Right lobe of liver (tissue), 6 donors: ENCODE measurements around the gene PCDHA5. TPM values are rescaled to one million over a fixed set of nuclear protein-coding genes. Genes with fewer than 3 reads are reported as not detected.

Source experiments
- ATAC-seq, 4 donors: fragments of 200-7000 bp; cut with Tn5 transposase; one replicate each; pipeline ENCODE4 v1.9.1; 2020; ENCODE audit warnings: mild to moderate bottlenecking in 4 of 4, moderate library complexity in 4 of 4
- DNase-seq, 3 donors: peaks; one replicate each; pipeline ENCODE4 v3.0.0-alpha.2; 2020
- H3K27ac ChIP-seq, 3 donors: fragments of 200-600 bp; one replicate each; pipeline ENCODE4 v1.8.0; 2022
- H3K27me3 ChIP-seq, 2 donors: fragments of 200-600 bp; one replicate each; pipeline ENCODE4 v1.8.0; 2022
- H3K36me3 ChIP-seq, 4 donors: fragments of 200-600 bp; sonication (generic) in 1 of 4; one replicate each; pipeline versions ENCODE4 v1.5.1 to v1.8.0; 2017 to 2022; ENCODE audit warnings: control low read depth in 1 of 4
- H3K4me1 ChIP-seq, 4 donors: fragments of 200-600 bp; sonication (generic) in 1 of 4; one replicate each; pipeline versions ENCODE4 v1.5.1 to v1.8.0; 2017 to 2022; ENCODE audit warnings: control low read depth in 1 of 4
- H3K4me3 ChIP-seq, 3 donors: fragments of 200-600 bp; one replicate each; pipeline ENCODE4 v1.8.0; 2022
- H3K9me3 ChIP-seq, 4 donors: fragments of 200-600 bp; sonication (generic) in 1 of 4; one replicate each; pipeline versions ENCODE4 v1.5.1 to v1.8.0; 2017 to 2022; ENCODE audit warnings: control low read depth in 1 of 4
- POLR2A ChIP-seq: fragments of 450-650 bp; IDR thresholded peaks from one replicate; pipeline ENCODE4 v1.6.1; 2017; ENCODE audit warnings: antibody characterized with exemption, mild to moderate bottlenecking
- WGBS: methylation state at CpG from one replicate; pipeline ENCODE4 v1.1.6; 2018; ENCODE audit warnings: low coverage, low lambda C conversion rate; ENCODE audit not compliant: insufficient coverage; ENCODE audit errors: missing lambda C conversion rate; 5-methylcytosine and 5-hydroxymethylcytosine counted together
- intact Hi-C, 2 donors: fragments of 100-400 bp; cut with DNase I; formaldehyde crosslinking; loops; one replicate each; pipeline versions ENCODE4 v1.11.2 to v1.14.1; 2022
- total RNA-seq, 6 experiments: library from RNA; depleted of rRNA in 2 of 6; stranded (reverse); fragments of >200 nt in 2 of 6; fragmentation: NEBNext Ultra II Directional in 3 of 6; extraction: Animal tissue kit (Norgen Biotek cat#: 25700) in 3 of 6; gene quantifications; one replicate each; pipeline versions ENCODE4 v1.1.0 to v1.2.4, GENCODE V29; 2016 to 2023
- TF ChIP-seq, protein P1 (sequence below), 4 donors: fragments of 200-600 bp in 3 of 4; fragments of 450-650 bp in 1 of 4; IDR thresholded peaks; one replicate each; pipeline versions ENCODE4 v1.5.1 to v1.8.0; 2016 to 2022; ENCODE audit warnings: antibody characterized with exemption in 4 of 4, mild to moderate bottlenecking in 2 of 4
- donor health status: DM: no; HTN: yes; CAD: no.
- donor health status: DM: no; HTN: no; CAD: no.
- donor health status: DM: no; HTN: no; CAD: no.
- donor health status: DM: no; HTN: yes; CAD: no.
- donor health status: DM: no; HTN: yes; CAD: no.

Gene PCDHA5
- total RNA-seq, 6 experiments from 2014 or later: 0.06 TPM; not detected in 5

DNA sequence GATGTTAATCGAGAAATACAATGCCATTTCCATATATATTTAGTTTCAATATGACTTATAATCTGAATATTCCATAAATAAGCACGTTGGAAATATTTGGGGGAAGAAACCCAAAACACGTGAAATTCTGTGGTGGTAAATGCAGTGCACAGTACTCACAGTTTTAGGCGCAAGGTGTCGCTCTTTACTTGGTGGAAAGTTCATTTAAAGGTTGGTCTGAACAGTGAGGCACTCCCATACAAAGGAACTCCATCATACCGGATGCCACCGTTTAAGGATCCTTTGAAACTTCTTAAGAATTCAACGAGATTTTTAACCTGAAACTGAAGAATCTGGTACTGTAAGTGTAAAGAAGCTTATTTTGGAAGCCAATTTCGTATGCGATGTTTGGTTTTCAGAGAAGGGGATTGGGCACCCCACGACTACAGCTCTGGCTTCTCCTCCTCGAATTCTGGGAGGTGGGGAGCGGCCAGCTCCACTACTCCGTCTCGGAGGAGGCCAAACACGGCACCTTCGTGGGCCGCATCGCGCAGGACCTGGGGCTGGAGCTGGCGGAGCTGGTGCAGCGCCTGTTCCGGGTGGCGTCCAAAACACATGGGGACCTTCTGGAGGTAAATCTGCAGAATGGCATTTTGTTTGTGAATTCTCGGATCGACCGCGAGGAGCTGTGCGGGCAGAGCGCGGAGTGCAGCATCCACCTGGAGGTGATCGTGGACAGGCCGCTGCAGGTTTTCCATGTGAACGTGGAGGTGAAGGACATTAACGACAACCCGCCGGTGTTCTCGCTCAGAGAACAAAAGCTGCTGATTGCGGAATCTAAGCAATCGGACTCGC is 47.5 kb downstream of the PCDHA5 start, which contains the start of gene PCDHA11:
PCDHA11 (plus strand) TSS at position 237 of the 834 bp plus-strand sequence; CDS start at position 384, 147 bp downstream.
- 11% methylated on average over 32 of the region's 41 CpGs for WGBS
- ATAC-seq (peak; percentile 36 to 77 (median 65)), DNase-seq (no peak)
- no peak within 1 kb of the TSS for H3K27ac ChIP-seq
- H3K27me3 ChIP-seq: no peaks in the 10 kb centered on the region
- TF ChIP-seq, protein P1, sequence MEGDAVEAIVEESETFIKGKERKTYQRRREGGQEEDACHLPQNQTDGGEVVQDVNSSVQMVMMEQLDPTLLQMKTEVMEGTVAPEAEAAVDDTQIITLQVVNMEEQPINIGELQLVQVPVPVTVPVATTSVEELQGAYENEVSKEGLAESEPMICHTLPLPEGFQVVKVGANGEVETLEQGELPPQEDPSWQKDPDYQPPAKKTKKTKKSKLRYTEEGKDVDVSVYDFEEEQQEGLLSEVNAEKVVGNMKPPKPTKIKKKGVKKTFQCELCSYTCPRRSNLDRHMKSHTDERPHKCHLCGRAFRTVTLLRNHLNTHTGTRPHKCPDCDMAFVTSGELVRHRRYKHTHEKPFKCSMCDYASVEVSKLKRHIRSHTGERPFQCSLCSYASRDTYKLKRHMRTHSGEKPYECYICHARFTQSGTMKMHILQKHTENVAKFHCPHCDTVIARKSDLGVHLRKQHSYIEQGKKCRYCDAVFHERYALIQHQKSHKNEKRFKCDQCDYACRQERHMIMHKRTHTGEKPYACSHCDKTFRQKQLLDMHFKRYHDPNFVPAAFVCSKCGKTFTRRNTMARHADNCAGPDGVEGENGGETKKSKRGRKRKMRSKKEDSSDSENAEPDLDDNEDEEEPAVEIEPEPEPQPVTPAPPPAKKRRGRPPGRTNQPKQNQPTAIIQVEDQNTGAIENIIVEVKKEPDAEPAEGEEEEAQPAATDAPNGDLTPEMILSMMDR (IDR thresholded peaks at IDR 0.05): peak in 3 of 4 donors; percentile 15 to 39 (median 21)
- TF ChIP-seq POLR2A: no peak
- H3K9me3 ChIP-seq: no peaks in the 10 kb centered on the region
- no peaks in the 10 kb centered on the region for H3K36me3 ChIP-seq
- H3K4me3 ChIP-seq: peak within 1 kb of the TSS in 1 of 3 donors; percentile 11
- no peaks in the 10 kb centered on the region for H3K4me1 ChIP-seq
- intact Hi-C loops: no loop called here

DNA sequence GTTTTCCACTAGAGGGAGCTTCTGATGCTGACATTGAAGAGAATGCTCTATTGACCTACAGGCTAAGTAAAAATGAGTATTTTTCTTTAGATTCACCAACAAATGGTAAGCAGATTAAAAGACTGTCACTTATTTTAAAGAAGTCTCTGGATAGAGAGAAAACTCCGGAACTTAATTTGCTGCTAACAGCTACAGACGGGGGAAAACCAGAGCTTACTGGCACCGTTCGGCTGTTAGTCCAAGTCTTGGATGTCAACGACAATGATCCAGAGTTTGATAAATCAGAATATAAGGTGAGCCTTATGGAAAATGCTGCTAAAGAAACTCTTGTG is 48.1 kb downstream of the PCDHA5 start:
- Histone ChIP-seq H3K4me3 (peak overlapping the region in 1 of 3 donors; percentile 11), H3K4me1 (no peaks in the 10 kb centered on the region), H3K27ac (no peak overlapping the region), H3K36me3 (no peaks in the 10 kb centered on the region), H3K27me3 (peaks cover 0 to 4% of the 10 kb centered on the region in 2 donors), H3K9me3 (no peaks in the 10 kb centered on the region)
- WGBS: 47% methylated on average over 5 of the region's 5 CpGs
- no peak for ATAC-seq
- intact Hi-C loops: no loop called here
- no peak for DNase-seq
- TF ChIP-seq, protein P1 (IDR thresholded peaks at IDR 0.05): no peak

DNA sequence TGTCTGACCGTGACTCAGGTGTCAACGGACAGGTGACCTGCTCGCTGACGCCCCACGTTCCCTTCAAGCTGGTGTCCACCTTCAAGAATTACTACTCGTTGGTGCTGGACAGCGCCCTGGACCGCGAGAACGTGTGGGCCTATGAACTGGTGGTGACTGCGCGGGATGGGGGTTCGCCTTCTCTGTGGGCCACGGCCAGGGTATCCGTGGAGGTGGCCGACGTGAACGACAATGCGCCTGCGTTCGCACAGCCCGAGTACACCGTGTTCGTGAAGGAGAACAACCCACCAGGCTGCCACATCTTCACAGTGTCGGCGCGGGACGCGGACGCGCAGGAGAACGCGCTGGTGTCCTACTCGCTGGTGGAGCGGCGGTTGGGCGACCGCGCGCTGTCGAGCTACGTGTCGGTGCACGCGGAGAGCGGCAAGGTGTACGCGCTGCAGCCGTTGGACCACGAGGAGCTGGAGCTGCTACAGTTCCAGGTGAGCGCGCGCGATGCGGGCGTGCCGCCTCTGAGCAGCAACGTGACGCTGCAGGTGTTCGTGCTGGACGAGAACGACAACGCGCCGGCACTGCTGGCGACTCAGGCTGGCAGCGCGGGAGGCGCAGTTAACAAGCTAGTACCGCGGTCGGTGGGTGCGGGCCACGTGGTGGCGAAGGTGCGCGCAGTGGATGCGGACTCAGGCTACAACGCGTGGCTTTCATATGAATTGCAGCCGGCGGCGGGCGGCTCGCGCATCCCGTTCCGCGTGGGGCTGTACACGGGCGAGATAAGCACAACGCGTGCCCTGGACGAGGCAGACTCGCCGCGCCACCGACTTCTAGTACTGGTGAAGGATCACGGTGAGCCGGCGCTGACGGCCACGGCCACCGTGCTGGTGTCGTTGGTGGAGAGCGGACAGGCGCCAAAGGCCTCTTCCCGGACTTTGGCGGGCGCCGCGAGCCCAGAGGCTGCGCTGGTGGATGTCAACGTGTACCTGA is 49.1 kb downstream of the PCDHA5 start:
- H3K4me1 ChIP-seq: no peaks in the 10 kb centered on the region
- peaks cover 0 to 6% of the 10 kb centered on the region in 2 donors for H3K27me3 ChIP-seq
- no peak for TF ChIP-seq POLR2A
- TF ChIP-seq, protein P1 (IDR thresholded peaks at IDR 0.05): no peak
- ATAC-seq: no peak
- no peaks in the 10 kb centered on the region for H3K9me3 ChIP-seq
- H3K27ac ChIP-seq: no peak overlapping the region
- DNase-seq: peak in 1 of 3 donors; percentile 50
- no peak overlapping the region for H3K4me3 ChIP-seq
- WGBS: 70% methylated on average over 23 of the region's 114 CpGs
- H3K36me3 ChIP-seq: no peaks in the 10 kb centered on the region
- intact Hi-C loops: no loop called here

Other genes with a start within 250 kb of the PCDHA5 start
- gene CD14, start 188.4 kb upstream of the PCDHA5 start, total RNA-seq: 100 to 1,000 TPM; 174 to 513 (median 244) TPM
- gene TMCO6, start 182.2 kb upstream of the PCDHA5 start, total RNA-seq: 10 to 100 TPM in 5 of 6 experiments, 1 to 10 TPM in 1; 7.3 to 45.5 (median 23.6) TPM
- gene NDUFA2, start 174.0 kb upstream of the PCDHA5 start, total RNA-seq: 10 to 100 TPM; 35.4 to 56.8 (median 52.4) TPM
- 10 to 100 TPM; 26.6 to 50.7 (median 30.3) TPM for gene IK, start 173.8 kb upstream of the PCDHA5 start, total RNA-seq
- gene WDR55, start 156.7 kb upstream of the PCDHA5 start, total RNA-seq: 10 to 100 TPM; 13.3 to 18.4 (median 15.0) TPM
- gene DND1, start 148.0 kb upstream of the PCDHA5 start, total RNA-seq: 1 to 10 TPM in 1 of 6 experiments, under 1 TPM in 5; 0.27 to 1.4 (median 0.69) TPM
- gene HARS1, start 130.2 kb upstream of the PCDHA5 start, total RNA-seq: 10 to 100 TPM; 22.8 to 46.6 (median 37.0) TPM
- 10 to 100 TPM in 4 of 6 experiments, 1 to 10 TPM in 2; 8.5 to 13.9 (median 11.5) TPM for gene HARS2, start 130.2 kb upstream of the PCDHA5 start, total RNA-seq
- 10 to 100 TPM; 11.6 to 26.4 (median 18.0) TPM for gene ZMAT2, start 121.2 kb upstream of the PCDHA5 start, total RNA-seq
- gene PCDHA1, start 35.5 kb upstream of the PCDHA5 start, total RNA-seq: not detected
- not detected for gene PCDHA2, start 26.8 kb upstream of the PCDHA5 start, total RNA-seq
- under 1 TPM in 1 of 6 experiments, not detected in 5; 0.07 TPM for gene PCDHA3, start 20.6 kb upstream of the PCDHA5 start, total RNA-seq
- gene PCDHA4, start 14.5 kb upstream of the PCDHA5 start, total RNA-seq: under 1 TPM in 4 of 6 experiments, not detected in 2; 0.09 to 0.19 (median 0.13) TPM
- under 1 TPM in 1 of 6 experiments, not detected in 5; 0.12 TPM for gene PCDHA6, start 6.3 kb downstream of the PCDHA5 start, total RNA-seq
- gene PCDHA7, start 12.7 kb downstream of the PCDHA5 start, total RNA-seq: under 1 TPM in 2 of 6 experiments, not detected in 4; 0.07 to 0.12 TPM
- not detected for gene PCDHA8, start 19.6 kb downstream of the PCDHA5 start, total RNA-seq
- not detected for gene PCDHA9, start 26.8 kb downstream of the PCDHA5 start, total RNA-seq
- under 1 TPM in 3 of 6 experiments, not detected in 3; 0.05 to 0.07 (median 0.06) TPM for gene PCDHA10, start 34.3 kb downstream of the PCDHA5 start, total RNA-seq
- gene PCDHA11, start 47.3 kb downstream of the PCDHA5 start, total RNA-seq: under 1 TPM in 3 of 6 experiments, not detected in 3; 0.04 to 0.51 (median 0.07) TPM
- under 1 TPM in 4 of 6 experiments, not detected in 2; 0.18 to 0.51 (median 0.32) TPM for gene PCDHA12, start 53.7 kb downstream of the PCDHA5 start, total RNA-seq
- 1 to 10 TPM in 3 of 6 experiments, under 1 TPM in 2, not detected in 1; 0.35 to 1.8 (median 1.2) TPM for gene PCDHA13, start 60.5 kb downstream of the PCDHA5 start, total RNA-seq
- under 1 TPM; 0.18 to 0.86 (median 0.35) TPM for gene PCDHAC1, start 104.7 kb downstream of the PCDHA5 start, total RNA-seq
- 1 to 10 TPM in 3 of 6 experiments, under 1 TPM in 3; 0.68 to 2.2 (median 1.3) TPM for gene PCDHAC2, start 144.9 kb downstream of the PCDHA5 start, total RNA-seq
- gene PCDHB1, start 229.8 kb downstream of the PCDHA5 start, total RNA-seq: not detected